Endothelial cell of umbilical vein (primary cell): Measurements from ENCODE around the gene SNRPD2. TPM values are rescaled to one million over a fixed set of nuclear protein-coding genes. Genes with fewer than 3 reads are reported as not detected.

ENCODE experiments used
- BruUV-seq: library from RNA; stranded (reverse); fragments of 400-500 nt; replicated peaks from 2 replicates; lab custom pipeline; 2021; lab: Mats Ljungman, UMichigan
- CTCF ChIA-PET: fragments of 300-600, 350-600 bp; sonication (Branson Sonifier 250); formaldehyde crosslinking; loops from one replicate; lab custom pipeline; 2021; ENCODE audit warnings: antibody characterized with exemption, inconsistent platforms; lab: Charles Lee
- POLR2A ChIA-PET: fragments of 300-600, 350-600 bp; sonication (Branson Sonifier 250); formaldehyde crosslinking; loops from one replicate; lab custom pipeline; 2021; ENCODE audit warnings: antibody characterized with exemption, inconsistent platforms; lab: Charles Lee
- DNase-seq: peaks from one replicate; pipeline ENCODE4 v3.0.0-alpha.2; 2011; ENCODE audit warnings: low read depth, low spot score
- FAIRE-seq: peaks from 2 replicates; lab custom pipeline; 2011; peaks lifted over from hg19 to GRCh38; lab: Jason Lieb, UNC
- H2AFZ ChIP-seq: 2 replicates; pipeline ENCODE4 v1.6.0; 2012; ENCODE audit warnings: low read depth, low read length, control low read depth, inconsistent platforms
- H3K27ac ChIP-seq: 2 replicates; pipeline ENCODE4 v1.5.1; 2011; ENCODE audit warnings: low read depth, mild to moderate bottlenecking, control low read depth, low read length, moderate library complexity; ENCODE audit not compliant: insufficient read depth
- H3K27me3 ChIP-seq, 2 experiments: 2 replicates each; pipeline versions ENCODE4 v1.6.0 to v1.6.1; 2011; ENCODE audit warnings: low read length in 2 of 2, mixed read lengths in 1 of 2; ENCODE audit not compliant: control insufficient read depth in 2 of 2, insufficient read depth in 2 of 2
- H3K36me3 ChIP-seq, 2 experiments: 2 replicates in 1 of 2; 3 replicates in 1 of 2; pipeline ENCODE4 v1.5.1; 2011; ENCODE audit warnings: low read length in 2 of 2, mild to moderate bottlenecking in 1 of 2, moderate library complexity in 1 of 2; ENCODE audit not compliant: control insufficient read depth in 2 of 2, insufficient read depth in 2 of 2; ENCODE audit errors: extremely low read depth in 1 of 2
- H3K4me1 ChIP-seq: 3 replicates; pipeline ENCODE4 v1.5.1; 2011; ENCODE audit warnings: mild to moderate bottlenecking, low read length; ENCODE audit not compliant: control insufficient read depth, insufficient read depth; ENCODE audit errors: extremely low read depth
- H3K4me2 ChIP-seq: 2 replicates; pipeline ENCODE4 v1.6.1; 2011; ENCODE audit warnings: low read length, control low read depth, mixed read lengths; ENCODE audit not compliant: insufficient read depth
- H3K4me3 ChIP-seq, 3 experiments: fragments of 200-600 bp in 1 of 3; sonication (generic), shearing (Covaris generic) in 1 of 3; replicated peaks in 1 of 3; 2 replicates each; pipeline ENCODE4 v1.5.1; 2011 to 2016; ENCODE audit warnings: control low read depth in 3 of 3, low read length in 3 of 3, mild to moderate bottlenecking in 2 of 3, inconsistent platforms in 1 of 3, low read depth in 1 of 3, moderate library complexity in 1 of 3; ENCODE audit not compliant: insufficient read depth in 1 of 3
- H3K79me2 ChIP-seq: 2 replicates; pipeline ENCODE4 v1.6.0; 2012; ENCODE audit warnings: low read length, inconsistent platforms; ENCODE audit not compliant: control insufficient read depth, insufficient read depth
- H3K9ac ChIP-seq: replicated peaks from 2 replicates; pipeline ENCODE3; 2011; ENCODE audit warnings: low read length, control low read depth; ENCODE audit not compliant: insufficient read depth; ENCODE audit errors: extremely low read depth
- H3K9me1 ChIP-seq: replicated peaks from 3 replicates; pipeline ENCODE4 v1.6.0; 2011; ENCODE audit warnings: mild to moderate bottlenecking, low read length; ENCODE audit not compliant: control insufficient read depth, insufficient read depth; ENCODE audit errors: extremely low read depth
- H3K9me3 ChIP-seq: replicated peaks from 2 replicates; pipeline ENCODE4 v1.5.1; 2012; ENCODE audit warnings: low read length, inconsistent platforms; ENCODE audit not compliant: control insufficient read depth, insufficient read depth
- H4K20me1 ChIP-seq: replicated peaks from 2 replicates; pipeline ENCODE3; 2011; ENCODE audit warnings: mild to moderate bottlenecking, low read length; ENCODE audit not compliant: control insufficient read depth, insufficient read depth; ENCODE audit errors: extremely low read depth
- EZH2 ChIP-seq: IDR thresholded peaks from 2 replicates; pipeline ENCODE4 v1.6.1; 2012; ENCODE audit warnings: borderline replicate concordance, low read depth, mild to moderate bottlenecking, moderate library complexity, low read length, inconsistent platforms; ENCODE audit not compliant: severe bottlenecking
- FOS ChIP-seq: IDR thresholded peaks from 2 replicates; pipeline ENCODE4 v1.6.1; 2011; ENCODE audit warnings: mild to moderate bottlenecking, low read length, moderate library complexity, borderline replicate concordance; ENCODE audit not compliant: insufficient read depth
- GATA2 ChIP-seq: IDR thresholded peaks from 2 replicates; pipeline ENCODE4 v1.7.0; 2011; ENCODE audit warnings: low read depth, mild to moderate bottlenecking, moderate library complexity, mixed read lengths, low read length; ENCODE audit not compliant: insufficient read length, insufficient read depth
- JUN ChIP-seq: IDR thresholded peaks from 2 replicates; pipeline ENCODE4 v1.6.1; 2011; ENCODE audit warnings: borderline replicate concordance, low read depth; ENCODE audit not compliant: insufficient read length, insufficient read depth
- MYC ChIP-seq: IDR thresholded peaks from one replicate; pipeline ENCODE4 v1.6.1; 2011; ENCODE audit warnings: mild to moderate bottlenecking, low read depth, low read length
- POLR2A ChIP-seq: IDR thresholded peaks from 2 replicates; pipeline ENCODE4 v1.6.1; 2012; ENCODE audit warnings: low read depth, mild to moderate bottlenecking, control low read depth, low read length
- POLR2AphosphoS5 ChIP-seq: IDR thresholded peaks from 2 replicates; pipeline ENCODE4 v1.6.1; 2012; ENCODE audit warnings: low read depth, mild to moderate bottlenecking, control low read depth, low read length, moderate library complexity; ENCODE audit not compliant: insufficient read depth
- dilution Hi-C: fragments of 300-500 bp; cut with MboI; formaldehyde crosslinking; loops from one replicate; pipeline ENCODE4 v1.15.0; 2019; ENCODE audit warnings: low sequenced_read_pairs; ENCODE audit not compliant: extremely low pct_ligation_motif_present
- intact Hi-C: fragments of 100-400 bp; cut with micrococcal nuclease; formaldehyde crosslinking; loops from one replicate; pipeline ENCODE4 v1.10.0; 2022
- polyA plus RNA-seq, 4 experiments: library from polyadenylated mRNA; depleted of rRNA in 3 of 4; stranded (reverse) in 3 of 4; unstranded in 1 of 4; fragments of >200 nt; gene quantifications; 2 replicates each; pipeline versions ENCODE4 v1.2.1 to v1.2.3, GENCODE V29; 2011 to 2012; ENCODE audit warnings: missing spikeins in 1 of 4
- total RNA-seq: library from RNA; stranded (reverse); gene quantifications from 2 replicates; pipeline ENCODE4 v1.2.3, GENCODE V29; 2021
- TF ChIP-seq, protein P1 (sequence below): IDR thresholded peaks from 2 replicates; pipeline ENCODE4 v1.6.1; 2011; ENCODE audit not compliant: insufficient read depth, insufficient read length
- TF ChIP-seq, protein P2 (sequence below), 2 donors: IDR thresholded peaks; 1 replicate in 1 of 2; 2 replicates in 1 of 2; pipeline ENCODE4 v1.5.1; 2011; ENCODE audit warnings: low read length in 2 of 2, mild to moderate bottlenecking in 2 of 2, moderate library complexity in 2 of 2, control low read depth in 1 of 2, inconsistent platforms in 1 of 2, low read depth in 1 of 2; ENCODE audit not compliant: insufficient read depth in 1 of 2; ENCODE audit errors: extremely low read depth in 1 of 2

The SNRPD2 gene
- total and polyA plus RNA-seq, 2 donors (not counting 3 experiments of a cell fraction or from before 2014, with no cell fraction given), result 512 to 519 TPM

DNA sequence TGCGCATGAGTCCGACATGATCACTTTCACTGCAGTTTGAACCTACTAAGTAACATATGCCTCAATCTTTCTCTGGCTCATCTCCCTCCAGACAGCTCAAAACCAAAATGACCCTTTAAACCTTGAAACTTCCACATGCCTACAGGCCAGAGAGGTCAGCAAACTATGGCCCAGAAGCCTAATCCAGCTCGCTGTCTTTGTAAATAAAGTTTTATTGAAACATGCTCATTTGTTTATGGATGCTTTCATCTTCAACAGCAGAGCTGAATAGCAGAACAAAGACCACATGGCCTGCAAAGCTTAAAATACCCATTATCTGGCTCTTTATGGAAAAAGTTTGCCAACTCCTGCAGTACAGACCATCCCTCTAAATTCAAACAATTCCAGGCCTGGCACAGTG lies 23.4 kb upstream of the SNRPD2 start:
- no peaks in the 10 kb centered on the region for H4K20me1 ChIP-seq
- DNase-seq (no peak), FAIRE-seq (no peak)
- TF ChIP-seq GATA2 (no peak), POLR2A (no peak), POLR2AphosphoS5 (no peak), MYC (no peak), JUN (no peak), FOS (no peak), EZH2 (no peak)
- TF ChIP-seq, protein P1, sequence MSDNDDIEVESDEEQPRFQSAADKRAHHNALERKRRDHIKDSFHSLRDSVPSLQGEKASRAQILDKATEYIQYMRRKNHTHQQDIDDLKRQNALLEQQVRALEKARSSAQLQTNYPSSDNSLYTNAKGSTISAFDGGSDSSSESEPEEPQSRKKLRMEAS, result no peak
- TF ChIP-seq, protein P2, sequence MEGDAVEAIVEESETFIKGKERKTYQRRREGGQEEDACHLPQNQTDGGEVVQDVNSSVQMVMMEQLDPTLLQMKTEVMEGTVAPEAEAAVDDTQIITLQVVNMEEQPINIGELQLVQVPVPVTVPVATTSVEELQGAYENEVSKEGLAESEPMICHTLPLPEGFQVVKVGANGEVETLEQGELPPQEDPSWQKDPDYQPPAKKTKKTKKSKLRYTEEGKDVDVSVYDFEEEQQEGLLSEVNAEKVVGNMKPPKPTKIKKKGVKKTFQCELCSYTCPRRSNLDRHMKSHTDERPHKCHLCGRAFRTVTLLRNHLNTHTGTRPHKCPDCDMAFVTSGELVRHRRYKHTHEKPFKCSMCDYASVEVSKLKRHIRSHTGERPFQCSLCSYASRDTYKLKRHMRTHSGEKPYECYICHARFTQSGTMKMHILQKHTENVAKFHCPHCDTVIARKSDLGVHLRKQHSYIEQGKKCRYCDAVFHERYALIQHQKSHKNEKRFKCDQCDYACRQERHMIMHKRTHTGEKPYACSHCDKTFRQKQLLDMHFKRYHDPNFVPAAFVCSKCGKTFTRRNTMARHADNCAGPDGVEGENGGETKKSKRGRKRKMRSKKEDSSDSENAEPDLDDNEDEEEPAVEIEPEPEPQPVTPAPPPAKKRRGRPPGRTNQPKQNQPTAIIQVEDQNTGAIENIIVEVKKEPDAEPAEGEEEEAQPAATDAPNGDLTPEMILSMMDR (IDR thresholded peaks at IDR 0.05; ENCODE audit: extremely low read depth in 1 of 2, insufficient read depth in 1 of 2, low read depth in 1 of 2, low read length in 2 of 2), result no peak
- no peaks in the 10 kb centered on the region for H3K27me3 ChIP-seq
- no peaks in the 10 kb centered on the region for H3K9me3 ChIP-seq
- no peak overlapping the region for H3K27ac ChIP-seq
- H3K36me3 ChIP-seq, result peaks cover 0 to 13% of the 10 kb centered on the region in 2 experiments
- no peak overlapping the region for H2AFZ ChIP-seq
- no peak overlapping the region for H3K4me2 ChIP-seq
- H3K4me3 ChIP-seq, result no peak overlapping the region
- intact Hi-C loops, result no loop called here
- ChIA-PET CTCF (interaction anchor here (1.6 to 3.7 kb wide), 2 partner anchors 22 to 53 kb away, joined by 11 to 51 read pairs; partner anchors contain the start of genes QPCTL and SIX5), POLR2A (interaction anchor here (0.7 kb wide), 1 partner anchor 623 kb away, joined by 4 read pairs; no protein-coding TSS in a partner anchor)
- no peaks in the 10 kb centered on the region for H3K9me1 ChIP-seq
- H3K9ac ChIP-seq, result no peak overlapping the region
- H3K79me2 ChIP-seq, result peaks cover 28% of the 10 kb centered on the region
- H3K4me1 ChIP-seq, result peaks cover 14% of the 10 kb centered on the region
- dilution Hi-C loops, result no loop called here
- no TSS peak for BruUV-seq
